NCI-H2081 treated with DMSO at 0.1 percent for 48 hours (cell line): ENCODE data around the gene CPS1.

Experiments used
- DNase-seq: peaks from one replicate; lab custom pipeline; 2025; lab: John Stamatoyannopoulos, UW

The CPS1 gene

GRCh38 chr2:210686401-210686800 is 130.0 kb downstream of the CPS1 start:
- DNase-seq: no peak

GRCh38 chr2:210687786-210688470 is 131.5 kb downstream of the CPS1 start:
- no peak for DNase-seq

GRCh38 chr2:210707900-210708299 is 151.5 kb downstream of the CPS1 start:
- no peak for DNase-seq

- no peak for DNase-seq
Observed at GRCh38 chr2:210713122-210713521, 156.7 kb downstream of the CPS1 start.

GRCh38 chr2:210715560-210716082 is 159.2 kb downstream of the CPS1 start:
- no peak for DNase-seq

- no peak for DNase-seq
Observed at GRCh38 chr2:210718503-210718902, 162.1 kb downstream of the CPS1 start.

GRCh38 chr2:210722092-210722491 is 165.7 kb downstream of the CPS1 start:
- DNase-seq: no peak

GRCh38 chr2:210727549-210727948 is 171.2 kb downstream of the CPS1 start:
- DNase-seq: no peak
